ENCODE measurements around the gene OR1F1.

OR1F1 gene

DNA sequence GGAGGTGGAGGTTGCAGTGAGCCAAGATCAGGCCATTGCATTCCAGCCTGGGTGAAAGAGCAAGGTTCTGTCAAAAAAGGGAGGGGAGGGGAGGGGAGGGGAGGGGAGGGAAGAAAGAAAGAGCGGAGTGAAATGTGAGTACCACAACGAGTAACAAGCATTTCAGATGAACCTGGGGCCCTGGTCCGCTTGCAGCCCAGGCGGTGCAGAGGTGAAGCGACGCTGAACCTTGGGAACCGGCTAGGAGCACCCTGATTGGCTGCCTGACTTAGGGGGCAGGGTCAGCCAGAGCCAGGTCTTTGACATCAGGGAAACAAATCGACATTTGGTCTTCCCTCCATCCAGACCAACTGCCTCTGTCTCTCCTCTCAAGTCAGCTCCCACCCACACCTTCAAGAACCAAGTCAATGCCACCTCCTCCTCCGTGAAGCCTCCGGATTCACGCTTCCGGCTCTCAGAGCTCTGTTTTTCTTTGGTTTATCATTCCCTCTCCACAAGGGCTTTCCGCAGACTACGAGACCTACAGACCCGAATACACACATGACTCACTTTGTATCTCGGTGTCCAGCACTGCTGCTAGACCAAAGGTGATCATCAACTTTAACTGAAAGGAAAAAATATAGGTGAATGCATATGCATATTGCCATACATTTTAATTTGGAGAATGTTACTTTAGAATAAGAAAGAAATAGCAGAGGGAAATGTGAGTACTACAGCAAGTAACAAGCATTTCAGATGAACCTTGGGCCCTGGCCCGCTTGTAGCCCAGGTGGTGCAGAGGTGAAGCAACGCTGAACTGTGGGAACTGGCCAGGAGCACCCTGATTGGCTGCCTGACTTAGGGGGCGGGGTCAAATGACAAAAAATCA is 19.3 kb downstream of the OR1F1 start:
- TF ChIP-seq, protein P1, sequence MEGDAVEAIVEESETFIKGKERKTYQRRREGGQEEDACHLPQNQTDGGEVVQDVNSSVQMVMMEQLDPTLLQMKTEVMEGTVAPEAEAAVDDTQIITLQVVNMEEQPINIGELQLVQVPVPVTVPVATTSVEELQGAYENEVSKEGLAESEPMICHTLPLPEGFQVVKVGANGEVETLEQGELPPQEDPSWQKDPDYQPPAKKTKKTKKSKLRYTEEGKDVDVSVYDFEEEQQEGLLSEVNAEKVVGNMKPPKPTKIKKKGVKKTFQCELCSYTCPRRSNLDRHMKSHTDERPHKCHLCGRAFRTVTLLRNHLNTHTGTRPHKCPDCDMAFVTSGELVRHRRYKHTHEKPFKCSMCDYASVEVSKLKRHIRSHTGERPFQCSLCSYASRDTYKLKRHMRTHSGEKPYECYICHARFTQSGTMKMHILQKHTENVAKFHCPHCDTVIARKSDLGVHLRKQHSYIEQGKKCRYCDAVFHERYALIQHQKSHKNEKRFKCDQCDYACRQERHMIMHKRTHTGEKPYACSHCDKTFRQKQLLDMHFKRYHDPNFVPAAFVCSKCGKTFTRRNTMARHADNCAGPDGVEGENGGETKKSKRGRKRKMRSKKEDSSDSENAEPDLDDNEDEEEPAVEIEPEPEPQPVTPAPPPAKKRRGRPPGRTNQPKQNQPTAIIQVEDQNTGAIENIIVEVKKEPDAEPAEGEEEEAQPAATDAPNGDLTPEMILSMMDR (IDR thresholded peaks at IDR 0.05; ENCODE audit: low read depth, low read length, missing control alignments) = no peak
- no peak for DNase-seq (ENCODE audit: low read depth)
- no peak overlapping the region for H3K4me3 ChIP-seq (ENCODE audit: low read depth, low read length)

DNA sequence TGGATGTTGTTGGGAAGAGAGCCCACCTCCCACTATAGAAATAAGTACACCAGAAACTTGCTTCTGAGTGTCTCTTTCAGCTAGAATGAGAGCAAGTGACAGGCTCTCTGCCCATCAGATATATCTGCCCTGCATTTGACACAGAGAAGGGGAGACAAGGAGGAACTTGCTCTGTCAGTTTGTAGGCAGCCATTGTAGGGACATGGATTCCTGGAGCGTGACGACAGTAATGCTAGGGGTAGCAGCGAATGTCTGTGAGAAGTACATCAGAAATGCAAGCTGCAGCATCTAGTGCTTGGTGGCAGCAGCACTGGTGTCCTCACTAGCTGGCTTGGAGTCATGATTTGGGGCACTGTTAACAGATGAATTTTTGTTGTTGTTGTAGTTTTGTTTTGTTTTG is 24.0 kb downstream of the OR1F1 start:
- TF ChIP-seq, protein P1 (IDR thresholded peaks at IDR 0.05; ENCODE audit: low read depth, low read length, missing control alignments) = no peak
- H3K4me3 ChIP-seq (ENCODE audit: low read depth, low read length) = no peak overlapping the region
- DNase-seq (ENCODE audit: low read depth) = no peak

DNA sequence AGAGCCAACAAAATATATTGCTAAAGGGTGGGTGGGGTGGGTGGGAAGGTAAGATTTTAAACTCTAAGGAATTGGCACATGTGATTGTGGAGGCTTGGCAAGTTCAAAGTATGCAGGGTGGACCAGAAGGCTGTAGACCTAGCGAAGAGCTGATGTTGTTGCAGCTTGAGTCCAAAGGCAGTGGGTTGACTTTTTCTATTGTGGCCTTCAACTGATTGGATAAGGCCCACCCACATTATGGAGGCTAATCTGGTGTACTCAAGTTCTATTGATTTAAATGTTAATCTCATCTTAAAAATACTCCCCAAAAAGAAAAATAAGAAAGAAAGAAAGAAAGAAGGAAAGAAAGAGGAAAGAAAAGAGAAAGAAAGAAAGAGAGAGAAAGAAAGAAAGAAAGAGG is 24.6 kb downstream of the OR1F1 start:
- H3K4me3 ChIP-seq (ENCODE audit: low read depth, low read length) = no peak overlapping the region
- TF ChIP-seq, protein P1 (IDR thresholded peaks at IDR 0.05; ENCODE audit: low read depth, low read length, missing control alignments) = no peak
- no peak for DNase-seq (ENCODE audit: low read depth)

DNA sequence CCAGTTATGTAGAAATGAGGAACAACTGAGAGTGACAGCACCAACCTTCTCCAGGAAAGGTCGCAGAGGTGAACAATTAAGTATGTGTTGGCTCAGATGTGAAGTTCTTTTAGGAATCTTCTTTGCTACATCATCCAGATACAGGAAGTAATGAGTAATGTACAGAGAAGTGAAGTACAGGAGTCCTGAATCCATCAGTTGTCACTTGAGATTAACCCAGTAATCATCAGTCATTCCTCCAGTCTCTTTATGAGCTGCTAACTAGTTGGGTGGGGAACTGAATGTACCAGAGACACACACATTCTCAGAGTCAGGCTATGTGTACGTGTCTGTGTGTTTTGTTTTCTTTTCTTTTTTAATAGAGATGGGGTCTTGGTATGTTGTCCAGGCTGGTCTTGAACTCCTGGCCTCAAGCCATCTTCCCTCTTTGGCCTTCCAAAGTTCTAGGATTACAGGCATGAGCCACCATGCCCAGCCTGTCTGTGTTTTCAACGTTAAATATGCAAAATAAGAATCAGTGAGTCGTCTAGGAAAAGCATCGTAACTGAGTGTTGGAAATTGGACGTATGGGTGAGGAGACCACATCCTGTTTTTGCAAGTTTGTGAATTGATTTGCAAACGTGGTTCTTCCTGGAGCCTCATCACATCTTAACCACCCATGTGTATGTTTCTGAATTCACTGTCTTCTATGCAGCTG is 27.0 kb downstream of the OR1F1 start:
- TF ChIP-seq, protein P1 (IDR thresholded peaks at IDR 0.05; ENCODE audit: low read depth, low read length, missing control alignments) = no peak
- no peak for DNase-seq (ENCODE audit: low read depth)
- H3K4me3 ChIP-seq (ENCODE audit: low read depth, low read length) = no peak overlapping the region

DNA sequence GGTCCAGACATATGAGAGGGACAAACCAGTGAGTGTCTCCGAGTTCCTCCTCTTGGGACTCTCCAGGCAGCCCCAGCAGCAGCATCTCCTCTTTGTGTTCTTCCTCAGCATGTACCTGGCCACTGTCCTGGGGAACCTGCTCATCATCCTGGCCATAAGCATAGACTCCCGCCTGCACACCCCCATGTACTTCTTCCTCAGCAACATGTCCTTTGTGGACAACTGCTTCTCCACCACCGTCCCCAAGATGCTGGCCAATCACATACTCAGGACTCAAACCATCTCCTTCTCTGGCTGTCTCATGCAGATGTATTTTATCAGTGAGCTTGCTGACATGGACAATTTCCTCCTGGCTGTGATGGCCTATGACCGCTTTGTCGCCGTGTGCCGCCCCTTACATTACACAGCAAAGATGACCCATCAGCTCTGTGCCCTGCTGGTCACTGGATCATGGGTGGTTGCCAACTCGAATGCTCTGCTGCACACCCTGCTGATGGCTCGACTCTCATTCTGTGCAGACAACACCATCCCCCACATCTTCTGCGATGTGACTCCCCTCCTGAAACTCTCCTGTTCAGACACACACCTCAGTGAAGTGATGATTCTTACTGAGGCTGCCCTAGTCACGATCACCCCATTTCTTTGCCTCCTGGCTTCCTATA is 27.7 kb downstream of the OR1F1 start:
- H3K4me3 ChIP-seq (ENCODE audit: low read depth, low read length) = no peak overlapping the region
- DNase-seq (ENCODE audit: low read depth) = no peak
- TF ChIP-seq, protein P1 (IDR thresholded peaks at IDR 0.05; ENCODE audit: low read depth, low read length, missing control alignments) = no peak

DNA sequence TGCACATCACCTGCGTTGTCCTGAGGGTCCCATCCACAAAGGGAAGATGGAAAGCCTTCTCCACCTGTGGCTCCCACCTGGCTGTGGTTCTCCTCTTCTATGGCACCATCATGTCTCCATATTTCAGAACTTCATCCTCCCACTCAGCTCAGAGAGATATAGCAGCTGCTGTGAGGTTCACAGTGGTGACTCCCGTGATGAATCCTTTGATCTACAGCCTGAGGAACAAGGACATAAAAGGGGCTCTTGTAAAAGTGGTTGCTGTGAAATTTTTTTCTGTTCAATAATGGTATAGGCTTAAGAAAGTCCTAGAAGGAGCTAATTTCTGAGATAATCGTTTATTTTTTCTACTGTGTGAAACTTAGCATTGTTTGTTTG is 28.2 kb downstream of the OR1F1 start:
- no peak for DNase-seq (ENCODE audit: low read depth)
- TF ChIP-seq, protein P1 (IDR thresholded peaks at IDR 0.05; ENCODE audit: low read depth, low read length, missing control alignments) = no peak
- no peak overlapping the region for H3K4me3 ChIP-seq (ENCODE audit: low read depth, low read length)

All from GM12864 (cell line).